Activated CD8-positive, alpha-beta memory T cell treated with anti-CD3 and anti-CD28 coated beads for 36 hours (primary cell): Measurements from ENCODE around the gene CDH8. TPM values are rescaled to one million over a fixed set of nuclear protein-coding genes. Genes with fewer than 3 reads are reported as not detected.
"Not testable (repeated sequence)": the region's sequence is repeated elsewhere in the genome, so short reads cannot be mapped to it uniquely, and the experiment has no call there.

ENCODE experiments used
- CTCF ChIA-PET: fragments of 350-600 bp; sonication (Branson Sonifier 250); formaldehyde crosslinking; loops from one replicate; lab custom pipeline; 2021; ENCODE audit warnings: antibody characterized with exemption; lab: Charles Lee
- POLR2A ChIA-PET: fragments of 350-600 bp; sonication (Branson Sonifier 250); formaldehyde crosslinking; loops from one replicate; lab custom pipeline; 2021; ENCODE audit warnings: antibody characterized with exemption; lab: Charles Lee
- total RNA-seq, 2 experiments: library from RNA; stranded (reverse); gene quantifications; one replicate each; pipeline ENCODE4 v1.2.3, GENCODE V29; 2021

The CDH8 gene
- total RNA-seq, 2 experiments from 2014 or later, result not detected

GRCh38 chr16:61945511-61945910 is 90.7 kb downstream of the CDH8 start:
- POLR2A ChIA-PET, result no interaction called here
- CTCF ChIA-PET, result no interaction called here

GRCh38 chr16:61944004-61944403 is 92.2 kb downstream of the CDH8 start:
- CTCF ChIA-PET, result no interaction called here
- POLR2A ChIA-PET, result no interaction called here

- POLR2A ChIA-PET, result no interaction called here
- CTCF ChIA-PET, result no interaction called here
Measured at GRCh38 chr16:61940611-61941010, 95.6 kb downstream of the CDH8 start.

GRCh38 chr16:61937646-61938045 is 98.6 kb downstream of the CDH8 start:
- CTCF ChIA-PET, result no interaction called here
- POLR2A ChIA-PET, result no interaction called here

GRCh38 chr16:61936522-61936921 is 99.7 kb downstream of the CDH8 start:
- CTCF ChIA-PET, result no interaction called here

GRCh38 chr16:61934601-61935000 is 101.6 kb downstream of the CDH8 start:
- POLR2A ChIA-PET, result no interaction called here

More at GRCh38 chr16:61936522-61936921, 99.7 kb downstream of the CDH8 start:
- POLR2A ChIA-PET, result no interaction called here

GRCh38 chr16:61929776-61930175 is 106.5 kb downstream of the CDH8 start:
- POLR2A ChIA-PET, result no interaction called here
- CTCF ChIA-PET, result interaction anchor here (0.6 kb wide), 1 partner anchor 865 kb away, joined by 3 read pairs; no protein-coding TSS in a partner anchor

More at GRCh38 chr16:61934601-61935000, 101.6 kb downstream of the CDH8 start:
- CTCF ChIA-PET, result no interaction called here

GRCh38 chr16:61926766-61927165 is 109.5 kb downstream of the CDH8 start:
- ChIA-PET POLR2A (no interaction called here), CTCF (no interaction called here)

- ChIA-PET CTCF (no interaction called here), POLR2A (no interaction called here)
Measured at GRCh38 chr16:61923629-61924028, 112.6 kb downstream of the CDH8 start.

- POLR2A ChIA-PET, result no interaction called here
- CTCF ChIA-PET, result interaction anchor here (0.7 kb wide), 1 partner anchor 1352 kb away, joined by 3 read pairs; no protein-coding TSS in a partner anchor
Measured at GRCh38 chr16:61921373-61921772, 114.9 kb downstream of the CDH8 start.

GRCh38 chr16:61917865-61918826 is 118.1 kb downstream of the CDH8 start:
- POLR2A ChIA-PET, CTCF ChIA-PET: not testable (repeated sequence)

- CTCF ChIA-PET, result no interaction called here
- POLR2A ChIA-PET, result no interaction called here
Measured at GRCh38 chr16:61915569-61915968, 120.7 kb downstream of the CDH8 start.

- ChIA-PET POLR2A (no interaction called here), CTCF (no interaction called here)
Measured at GRCh38 chr16:61909074-61909473, 127.2 kb downstream of the CDH8 start.

- ChIA-PET POLR2A (no interaction called here), CTCF (no interaction called here)
Measured at GRCh38 chr16:61908426-61908825, 127.8 kb downstream of the CDH8 start.

- CTCF ChIA-PET, result no interaction called here
- POLR2A ChIA-PET, result no interaction called here
Measured at GRCh38 chr16:61901689-61902088, 134.5 kb downstream of the CDH8 start.

- POLR2A ChIA-PET, result no interaction called here
- CTCF ChIA-PET, result no interaction called here
Measured at GRCh38 chr16:61900482-61900881, 135.8 kb downstream of the CDH8 start.

- POLR2A ChIA-PET, result no interaction called here
- CTCF ChIA-PET, result no interaction called here
Measured at GRCh38 chr16:61897657-61898056, 138.6 kb downstream of the CDH8 start.

- POLR2A ChIA-PET, result no interaction called here
- CTCF ChIA-PET, result no interaction called here
Measured at GRCh38 chr16:61892531-61892930, 143.7 kb downstream of the CDH8 start.

- POLR2A ChIA-PET, result no interaction called here
- CTCF ChIA-PET, result no interaction called here
Measured at GRCh38 chr16:61891460-61891859, 144.8 kb downstream of the CDH8 start.

GRCh38 chr16:61890386-61890785 is 145.9 kb downstream of the CDH8 start:
- ChIA-PET POLR2A (no interaction called here), CTCF (no interaction called here)

- ChIA-PET CTCF (no interaction called here), POLR2A (no interaction called here)
Measured at GRCh38 chr16:61887903-61888302, 148.3 kb downstream of the CDH8 start.
